Regular cardiac myocyte (primary cell): ENCODE results near the gene TNFAIP2. TPM values are rescaled to one million over a fixed set of nuclear protein-coding genes. Genes with fewer than 3 reads are reported as not detected.

ENCODE experiments used
- total RNA-seq: library from RNA; depleted of rRNA; stranded (reverse); fragments of >200 nt; gene quantifications from 2 replicates; pipeline ENCODE4 v1.2.3, GENCODE V29; 2014

TNFAIP2 gene
- 43.5 and 72.4 TPM in 2 replicates for total RNA-seq

GRCh38 chr14:103122947-103123633 is at the start of gene TNFAIP2:
Gene TNFAIP2 (plus strand): TSS chr14:103123461. CDS start chr14:103126458, 2,997 bp downstream.

GRCh38 chr14:103084021-103084919 is 39.0 kb upstream of the TNFAIP2 start, which contains the start of gene LBHD2:
Gene LBHD2 (plus strand): TSS chr14:103084210. CDS start chr14:103086013, 1,803 bp downstream.

GRCh38 chr14:103094406-103095209 is 28.7 kb upstream of the TNFAIP2 start, which contains the start of gene EXOC3L4:
Gene EXOC3L4 (plus strand): TSS chr14:103094725. CDS start chr14:103100220, 5,495 bp downstream.

Other genes with a start within 250 kb of the TNFAIP2 start
- gene AMN, start 200.8 kb upstream of the TNFAIP2 start, total RNA-seq = under 0.01 and 0.56 TPM in 2 replicates
- 73.9 and 94.5 TPM in 2 replicates for gene CDC42BPB, start 65.9 kb upstream of the TNFAIP2 start, total RNA-seq
- not detected in 2 replicates for gene LBHD2, start 39.3 kb upstream of the TNFAIP2 start, total RNA-seq
- gene EXOC3L4, start 28.7 kb upstream of the TNFAIP2 start, total RNA-seq = under 0.01 and 0.56 TPM in 2 replicates
- 142 and 186 TPM in 2 replicates for gene EIF5, start 210.8 kb downstream of the TNFAIP2 start, total RNA-seq